Mesendoderm (in vitro differentiated cells): ENCODE results near the gene CCDC7.
"Not testable (repeated sequence)": the region's sequence is repeated elsewhere in the genome, so short reads cannot be mapped to it uniquely, and the experiment has no call there.

Experiments used
- DNase-seq: peaks from one replicate; pipeline ENCODE4 v3.0.0; 2013
- H2AK5ac ChIP-seq: 2 replicates; pipeline ENCODE4 v1.6.1; 2013; ENCODE audit warnings: low read length, inconsistent platforms
- H2BK120ac ChIP-seq: 2 replicates; pipeline ENCODE4 v1.6.1; 2013; ENCODE audit warnings: low read depth, mild to moderate bottlenecking, low read length, moderate library complexity, mixed read lengths
- H2BK15ac ChIP-seq: replicated peaks from 2 replicates; pipeline ENCODE4 v1.6.1; 2013; ENCODE audit warnings: low read depth, mild to moderate bottlenecking, moderate library complexity
- H2BK5ac ChIP-seq: 2 replicates; pipeline ENCODE4 v1.6.1; 2013; ENCODE audit warnings: low read length, inconsistent platforms
- H3K18ac ChIP-seq: 2 replicates; pipeline ENCODE4 v1.6.1; 2013; ENCODE audit warnings: mild to moderate bottlenecking, low read length, mixed read lengths
- H3K23ac ChIP-seq: one replicate; pipeline ENCODE4 v1.6.1; 2013; ENCODE audit warnings: low read length
- H3K27ac ChIP-seq: 2 replicates; pipeline ENCODE4 v1.5.1; 2013; ENCODE audit warnings: low read depth, mild to moderate bottlenecking, inconsistent platforms, low read length, moderate library complexity
- H3K27me3 ChIP-seq: 2 replicates; pipeline ENCODE4 v1.6.1; 2013; ENCODE audit warnings: low read length, control low read depth, mild to moderate bottlenecking, inconsistent platforms; ENCODE audit not compliant: insufficient read depth, poor library complexity
- H3K36me3 ChIP-seq: 2 replicates; pipeline ENCODE4 v1.6.1; 2013; ENCODE audit warnings: low read length, inconsistent platforms; ENCODE audit not compliant: control insufficient read depth, insufficient read depth
- H3K4ac ChIP-seq: one replicate; pipeline ENCODE4 v1.6.1; 2013; ENCODE audit warnings: low read depth, mild to moderate bottlenecking, low read length, moderate library complexity
- H3K4me1 ChIP-seq: 2 replicates; pipeline ENCODE4 v1.6.1; 2013; ENCODE audit warnings: low read depth, low read length, inconsistent platforms; ENCODE audit not compliant: control insufficient read depth
- H3K4me2 ChIP-seq: 2 replicates; pipeline ENCODE4 v1.6.1; 2013; ENCODE audit warnings: low read length
- H3K4me3 ChIP-seq: 2 replicates; pipeline ENCODE4 v1.5.1; 2013; ENCODE audit warnings: mild to moderate bottlenecking, low read length
- H3K56ac ChIP-seq: one replicate; pipeline ENCODE4 v1.6.1; 2013; ENCODE audit warnings: low read length
- H3K79me1 ChIP-seq: 2 replicates; pipeline ENCODE4 v1.6.1; 2013; ENCODE audit warnings: low read length, inconsistent platforms
- H3K79me2 ChIP-seq: 2 replicates; pipeline ENCODE4 v1.6.1; 2013; ENCODE audit warnings: mild to moderate bottlenecking, low read length; ENCODE audit not compliant: control insufficient read depth, insufficient read depth
- H3K9ac ChIP-seq: 2 replicates; pipeline ENCODE4 v1.6.1; 2013; ENCODE audit warnings: low read length, inconsistent platforms
- H4K5ac ChIP-seq: one replicate; pipeline ENCODE4 v1.6.1; 2013; ENCODE audit warnings: low read length
- H4K8ac ChIP-seq: one replicate; pipeline ENCODE4 v1.6.1; 2013; ENCODE audit warnings: low read depth, mild to moderate bottlenecking, control low read depth, low read length, moderate library complexity
- WGBS: extraction: QIAGEN DNeasy Blood & Tissue Kit; methylation state at CpG from one replicate; pipeline ENCODE4 v1.1.7; 2013; ENCODE audit warnings: low lambda C conversion rate, missing lambda C conversion rate; ENCODE audit not compliant: insufficient coverage; ENCODE audit errors: extremely low coverage; 5-methylcytosine and 5-hydroxymethylcytosine counted together

The CCDC7 gene

GRCh38 chr10:32795598-32796183, 349.8 kb downstream of the CCDC7 start:
- Histone ChIP-seq H2AK5ac (no peak overlapping the region), H3K27ac (no peak overlapping the region), H3K23ac (no peak overlapping the region), H3K4me3 (no peak overlapping the region), H3K27me3 (no peaks in the 10 kb centered on the region), H4K8ac (no peak overlapping the region), H4K5ac (no peak overlapping the region), H2BK15ac (no peak overlapping the region), H3K4ac (no peak overlapping the region), H3K36me3 (no peaks in the 10 kb centered on the region), H3K56ac (no peak overlapping the region), H3K18ac (no peak overlapping the region), H3K4me1 (no peaks in the 10 kb centered on the region), H2BK5ac (no peak overlapping the region), H2BK120ac (no peak overlapping the region), H3K79me2 (no peaks in the 10 kb centered on the region), H3K79me1 (no peaks in the 10 kb centered on the region), H3K4me2 (no peak overlapping the region), H3K9ac (no peak overlapping the region)
- WGBS = no CpG with 5 or more reads among the region's 2 CpGs
- DNase-seq = peak; percentile 34

DNA sequence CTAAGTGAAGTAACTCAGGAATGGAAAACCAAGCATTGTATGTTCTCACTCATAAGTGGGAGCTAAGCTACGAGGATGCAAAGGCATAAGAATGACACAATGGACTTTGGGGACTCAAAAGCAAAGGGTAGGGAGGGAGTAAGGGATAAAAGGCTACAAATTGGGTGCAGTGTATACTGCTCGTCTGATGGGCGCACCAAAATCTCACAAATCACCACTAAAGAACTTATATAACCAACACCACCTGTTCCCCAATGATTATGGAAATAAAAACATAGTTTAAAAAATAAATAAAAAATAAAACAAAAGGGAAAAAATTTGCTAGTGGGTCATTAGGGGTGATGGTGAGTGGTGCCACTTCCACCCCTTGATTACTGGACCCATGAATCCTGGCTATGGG, 351.5 kb downstream of the CCDC7 start:
- H2AK5ac ChIP-seq, H3K4me2 ChIP-seq, H3K27me3 ChIP-seq, H3K18ac ChIP-seq, H4K8ac ChIP-seq, H2BK5ac ChIP-seq, H3K4me3 ChIP-seq, H3K4ac ChIP-seq, H3K4me1 ChIP-seq, H4K5ac ChIP-seq, H2BK15ac ChIP-seq, H3K56ac ChIP-seq, H3K79me1 ChIP-seq, H2BK120ac ChIP-seq, DNase-seq, H3K9ac ChIP-seq, H3K79me2 ChIP-seq, H3K27ac ChIP-seq, H3K36me3 ChIP-seq, H3K23ac ChIP-seq: not testable (repeated sequence)
- WGBS = no CpG with 5 or more reads among the region's 3 CpGs

DNA sequence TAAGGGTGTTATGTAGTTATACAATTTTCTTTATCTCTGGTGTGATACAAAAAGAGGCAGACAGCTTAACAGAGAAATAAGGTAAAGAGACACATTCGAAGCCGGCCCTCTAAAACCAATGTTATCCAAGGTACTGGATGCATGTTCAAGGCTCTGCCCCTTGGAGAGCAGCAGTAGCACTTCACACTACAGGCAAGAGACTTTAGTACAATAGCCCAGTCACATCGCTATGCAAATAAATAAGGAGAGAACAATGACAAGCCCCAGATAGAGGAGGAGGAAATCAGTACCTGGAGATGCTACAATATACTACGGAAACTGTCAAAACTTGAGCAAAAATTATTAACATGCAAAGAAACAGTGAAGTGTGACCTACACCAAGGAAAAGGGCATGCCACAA, 401.0 kb downstream of the CCDC7 start:
- Histone ChIP-seq H3K79me2 (no peaks in the 10 kb centered on the region), H3K4me3 (no peak overlapping the region), H3K36me3 (no peaks in the 10 kb centered on the region), H3K9ac (no peak overlapping the region), H2AK5ac (no peak overlapping the region), H2BK15ac (no peak overlapping the region), H3K27ac (no peak overlapping the region), H3K79me1 (no peaks in the 10 kb centered on the region), H3K4ac (no peak overlapping the region), H2BK5ac (no peak overlapping the region), H2BK120ac (no peak overlapping the region), H3K27me3 (no peaks in the 10 kb centered on the region), H4K8ac (no peak overlapping the region), H3K18ac (no peak overlapping the region), H3K56ac (no peak overlapping the region), H3K4me2 (no peak overlapping the region), H4K5ac (no peak overlapping the region), H3K23ac (no peak overlapping the region), H3K4me1 (no peaks in the 10 kb centered on the region)
- no CpG with 5 or more reads among the region's 4 CpGs for WGBS
- peak; percentile 14 for DNase-seq

DNA sequence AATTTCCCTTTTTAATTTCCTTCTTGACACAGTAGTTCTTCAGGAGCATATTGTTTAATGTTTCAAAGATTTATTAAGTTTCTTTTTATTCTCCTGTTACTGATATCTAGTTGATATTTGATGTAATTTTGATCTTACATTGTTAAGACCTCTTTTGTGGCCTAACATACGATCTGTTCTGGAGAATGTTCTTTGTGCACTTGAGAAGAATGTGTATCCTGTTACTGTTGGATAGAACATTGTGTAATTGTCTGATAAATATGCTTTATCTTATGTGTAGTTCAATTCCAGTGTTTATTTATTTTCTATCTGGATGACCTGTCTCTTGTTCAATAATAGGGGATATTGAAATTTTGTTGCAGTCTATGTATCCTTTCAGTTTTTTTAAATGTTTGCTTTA, 405.4 kb downstream of the CCDC7 start:
- Histone ChIP-seq H3K4me1 (no peaks in the 10 kb centered on the region), H3K36me3 (no peaks in the 10 kb centered on the region), H3K27ac (no peak overlapping the region), H4K5ac (no peak overlapping the region), H3K4ac (no peak overlapping the region), H2AK5ac (no peak overlapping the region), H3K27me3 (no peaks in the 10 kb centered on the region), H3K18ac (no peak overlapping the region), H3K56ac (no peak overlapping the region), H3K79me2 (no peaks in the 10 kb centered on the region), H3K79me1 (no peaks in the 10 kb centered on the region), H2BK5ac (no peak overlapping the region), H4K8ac (no peak overlapping the region), H3K9ac (no peak overlapping the region), H3K4me3 (no peak overlapping the region), H3K23ac (no peak overlapping the region), H2BK120ac (no peak overlapping the region), H3K4me2 (no peak overlapping the region), H2BK15ac (no peak overlapping the region)
- no CpG with 5 or more reads among the region's 1 CpG for WGBS
- DNase-seq = no peak

DNA sequence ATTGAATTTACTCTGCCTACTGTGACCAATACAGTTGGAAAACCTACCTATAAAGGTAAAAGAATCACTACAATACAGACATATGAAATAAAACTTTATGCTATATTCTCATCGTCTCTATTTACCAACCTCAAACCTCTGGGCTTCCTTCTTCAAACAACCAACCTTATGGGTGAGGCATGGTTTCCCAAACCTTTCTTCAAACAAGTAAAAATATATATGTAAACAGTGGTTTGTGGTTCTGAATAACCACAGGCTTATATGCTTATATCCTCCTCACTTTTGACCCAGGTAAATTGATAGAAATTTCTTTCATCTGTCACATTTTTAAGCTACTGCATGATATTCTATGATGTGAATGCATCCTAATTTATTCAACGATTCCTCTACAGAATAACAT, 408.5 kb downstream of the CCDC7 start:
- no peaks in the 10 kb centered on the region for H3K36me3 ChIP-seq
- no peak overlapping the region for H2BK15ac ChIP-seq
- no peak overlapping the region for H4K5ac ChIP-seq
- no peak overlapping the region for H3K9ac ChIP-seq
- H3K79me2 ChIP-seq = no peaks in the 10 kb centered on the region
- H3K18ac ChIP-seq = no peak overlapping the region
- no peak overlapping the region for H3K4me2 ChIP-seq
- H2BK120ac ChIP-seq = no peak overlapping the region
- no peak overlapping the region for H3K23ac ChIP-seq
- no CpG with 5 or more reads among the region's 2 CpGs for WGBS
- no peak overlapping the region for H2BK5ac ChIP-seq
- H3K4ac ChIP-seq = no peak overlapping the region
- H4K8ac ChIP-seq = no peak overlapping the region
- no peak overlapping the region for H3K4me3 ChIP-seq
- H3K27me3 ChIP-seq = no peaks in the 10 kb centered on the region
- no peak overlapping the region for H3K56ac ChIP-seq
- H3K79me1 ChIP-seq = no peaks in the 10 kb centered on the region
- H2AK5ac ChIP-seq = no peak overlapping the region
- H3K27ac ChIP-seq = no peak overlapping the region
- DNase-seq = no peak
- H3K4me1 ChIP-seq = no peaks in the 10 kb centered on the region

DNA sequence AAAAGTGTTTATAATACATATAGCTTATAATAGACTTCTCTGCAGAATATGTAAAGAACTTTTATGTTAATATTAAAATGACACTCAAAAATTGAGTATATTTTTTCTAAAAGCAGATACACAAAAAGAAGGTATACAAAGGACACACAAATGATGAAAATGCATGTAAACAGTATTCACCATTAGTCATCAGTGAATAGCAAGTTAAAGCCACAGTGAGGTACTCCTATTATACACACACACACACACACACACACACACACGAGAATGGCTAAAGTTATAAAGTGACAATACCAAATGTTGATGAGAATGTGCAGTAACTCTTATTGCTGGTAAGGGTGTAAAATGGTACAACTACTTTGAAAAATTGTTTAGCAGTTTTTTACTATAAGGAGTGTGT, 419.2 kb downstream of the CCDC7 start:
- no peak overlapping the region for H3K4me3 ChIP-seq
- no peak overlapping the region for H3K18ac ChIP-seq
- H2BK120ac ChIP-seq = no peak overlapping the region
- H3K27me3 ChIP-seq = no peaks in the 10 kb centered on the region
- no CpG with 5 or more reads among the region's 1 CpG for WGBS
- no peak overlapping the region for H3K27ac ChIP-seq
- H3K9ac ChIP-seq = no peak overlapping the region
- H2BK15ac ChIP-seq = no peak overlapping the region
- no peak overlapping the region for H4K8ac ChIP-seq
- H2AK5ac ChIP-seq = no peak overlapping the region
- no peak overlapping the region for H3K4ac ChIP-seq
- no peak overlapping the region for H3K4me2 ChIP-seq
- DNase-seq = no peak
- H3K4me1 ChIP-seq = no peaks in the 10 kb centered on the region
- no peak overlapping the region for H2BK5ac ChIP-seq
- H3K56ac ChIP-seq = no peak overlapping the region
- no peak overlapping the region for H4K5ac ChIP-seq
- no peak overlapping the region for H3K23ac ChIP-seq
- no peaks in the 10 kb centered on the region for H3K36me3 ChIP-seq
- H3K79me1 ChIP-seq = no peaks in the 10 kb centered on the region
- H3K79me2 ChIP-seq = no peaks in the 10 kb centered on the region
